GM12878 (cell line): ENCODE data around the gene CAPN14. TPM values are rescaled to one million over a fixed set of nuclear protein-coding genes. Genes with fewer than 3 reads are reported as not detected.

ENCODE experiments used
- ATAC-seq: fragments of 200-7000 bp; cut with Tn5 transposase; 3 replicates; pipeline ENCODE4 v1.9.1; 2020; ENCODE audit warnings: mild to moderate bottlenecking, moderate library complexity
- BruUV-seq: library from RNA; stranded (reverse); fragments of 400-500 nt; replicated peaks from 2 replicates; lab custom pipeline; 2021; lab: Mats Ljungman, UMichigan
- CTCF ChIA-PET: fragments of 300-600 bp; sonication (Branson Sonifier 250); formaldehyde crosslinking; extraction: SDS; loops from one replicate; lab custom pipeline; 2021; ENCODE audit warnings: inconsistent platforms; lab: Yijun Ruan, JAX
- POLR2A ChIA-PET: fragments of 350-600 bp; formaldehyde crosslinking; extraction: SDS; loops from one replicate; lab custom pipeline; 2021; ENCODE audit warnings: inconsistent platforms; lab: Charles Lee
- RAD21 ChIA-PET: fragments of 300-600 bp; sonication (Branson Sonifier 250); formaldehyde crosslinking; loops from one replicate; lab custom pipeline; 2023; ENCODE audit warnings: antibody characterized with exemption; ENCODE audit not compliant: unreplicated experiment; lab: Charles Lee
- SMC1A ChIA-PET: fragments of 300-600 bp; sonication (Branson Sonifier 250); formaldehyde crosslinking; loops from one replicate; lab custom pipeline; 2023; ENCODE audit not compliant: unreplicated experiment, uncharacterized antibody; lab: Charles Lee
- DNase-seq: peaks from one replicate; pipeline ENCODE4 v3.0.0-alpha.2; 2011; ENCODE audit warnings: low read depth, low spot score
- FAIRE-seq: peaks from 3 replicates; lab custom pipeline; 2011; peaks lifted over from hg19 to GRCh38; lab: Jason Lieb, UNC
- H2AFZ ChIP-seq: 2 replicates; pipeline ENCODE4 v1.6.0; 2011; ENCODE audit warnings: low read depth, low read length, control low read depth; ENCODE audit not compliant: control insufficient read depth
- H3K27ac ChIP-seq: 2 replicates; pipeline ENCODE4 v1.5.1; 2011; ENCODE audit warnings: control low read depth; ENCODE audit not compliant: control insufficient read depth, insufficient read depth
- H3K27me3 ChIP-seq, 2 experiments: replicated peaks in 1 of 2; 2 replicates each; pipeline versions ENCODE4 v1.6.0 to v1.6.1; 2011; ENCODE audit warnings: low read length in 1 of 2; ENCODE audit not compliant: control insufficient read depth in 2 of 2, insufficient read depth in 2 of 2
- H3K36me3 ChIP-seq, 2 experiments: 2 replicates each; pipeline ENCODE4 v1.5.1; 2011; ENCODE audit warnings: low read length in 1 of 2; ENCODE audit not compliant: control insufficient read depth in 2 of 2, insufficient read depth in 2 of 2
- H3K4me1 ChIP-seq: 2 replicates; pipeline ENCODE4 v1.6.1; 2011; ENCODE audit warnings: mild to moderate bottlenecking, low read length, moderate library complexity, mixed read lengths; ENCODE audit not compliant: control insufficient read depth, insufficient read depth
- H3K4me2 ChIP-seq: 2 replicates; pipeline ENCODE4 v1.6.0; 2011; ENCODE audit warnings: control low read depth; ENCODE audit not compliant: control insufficient read depth, insufficient read depth
- H3K4me3 ChIP-seq: fragments of 200-600 bp; sonication (generic); 2 replicates; pipeline ENCODE4 v1.5.1; 2016
- H3K79me2 ChIP-seq: 2 replicates; pipeline ENCODE4 v1.6.0; 2011; ENCODE audit warnings: low read length; ENCODE audit not compliant: control insufficient read depth, insufficient read depth
- H3K9ac ChIP-seq: 2 replicates; pipeline ENCODE4 v1.8.0; 2011; ENCODE audit warnings: low read length, control low read depth, mixed read lengths; ENCODE audit not compliant: control insufficient read depth, insufficient read depth
- H3K9me3 ChIP-seq: replicated peaks from 3 replicates; pipeline ENCODE4 v1.5.1; 2011; ENCODE audit warnings: mild to moderate bottlenecking, low read length; ENCODE audit not compliant: control insufficient read depth, insufficient read depth
- H4K20me1 ChIP-seq: 2 replicates; pipeline ENCODE4 v1.6.0; 2011; ENCODE audit not compliant: control insufficient read depth, insufficient read depth
- ASH2L ChIP-seq: fragments of 300-600, 200-600 bp; sonication (generic); IDR thresholded peaks from 2 replicates; pipeline ENCODE4 v1.6.1; 2017; ENCODE audit warnings: low read depth, mild to moderate bottlenecking, borderline replicate concordance
- HDAC6 ChIP-seq: fragments of 200-600 bp; sonication (generic); IDR thresholded peaks from one replicate; pipeline ENCODE4 v1.8.0; 2017; ENCODE audit warnings: antibody characterized with exemption; ENCODE audit not compliant: unreplicated experiment
- KAT2A ChIP-seq: conservative IDR thresholded peaks from 2 replicates; pipeline ENCODE4 v1.6.1; 2011; ENCODE audit warnings: low read depth, low read length; ENCODE audit not compliant: control insufficient read depth
- RAD21 ChIP-seq: IDR thresholded peaks from 2 replicates; pipeline ENCODE4 v1.6.1; 2011; ENCODE audit warnings: mild to moderate bottlenecking, low read depth, low read length, moderate library complexity; ENCODE audit not compliant: insufficient read depth
- STAT3 ChIP-seq: IDR thresholded peaks from 2 replicates; pipeline ENCODE4 v1.6.1; 2011; ENCODE audit warnings: low read depth, low read length, improper control_type of control experiment
- WGBS: methylation state at CpG from one replicate; pipeline ENCODE4 v1.1.6; 2016; ENCODE audit warnings: low lambda C conversion rate; ENCODE audit not compliant: insufficient replicate concordance, insufficient coverage; ENCODE audit errors: missing lambda C conversion rate; 5-methylcytosine and 5-hydroxymethylcytosine counted together
- in situ Hi-C: fragments of 300-500 bp; cut with MboI; formaldehyde crosslinking; loops from 9 replicates; pipeline ENCODE4 v1.14.3; 2018; ENCODE audit warnings: mixed read lengths
- intact Hi-C: fragments of 100-400 bp; cut with micrococcal nuclease; formaldehyde crosslinking; loops from one replicate; pipeline ENCODE4 v1.14.2; 2022; ENCODE audit not compliant: unreplicated experiment
- polyA plus RNA-seq, 11 experiments: library from polyadenylated mRNA; depleted of rRNA in 4 of 11; unstranded in 6 of 11; stranded (reverse) in 5 of 11; fragments of >200 nt; fragmentation: Nextera tagmentation in 4 of 11; fragmentation: Illumina TruSeq in 1 of 11; extraction: Ambion mirVana in 4 of 11; extraction: Trizol in 1 of 11; gene quantifications; 1 replicate in 1 of 11; 2 replicates in 10 of 11; pipeline versions ENCODE4 v1.2.1 to v1.2.3, GENCODE V29; 2011 to 2016; ENCODE audit warnings: inconsistent platforms in 2 of 11, missing spikeins in 2 of 11, low read depth in 1 of 11
- total RNA-seq, 4 experiments: library from RNA; depleted of rRNA in 3 of 4; stranded (reverse); fragments of >200 nt in 3 of 4; fragmentation: Illumina TruSeq in 1 of 4; extraction: Trizol in 1 of 4; gene quantifications; 2 replicates each; pipeline versions ENCODE4 v1.2.1 to v1.2.3, GENCODE V29; 2013 to 2021
- TF ChIP-seq, protein P1 (sequence below): IDR thresholded peaks from 2 replicates; pipeline ENCODE4 v1.6.1; 2011; ENCODE audit warnings: borderline replicate concordance, low read depth, mild to moderate bottlenecking, moderate library complexity, low read length; ENCODE audit not compliant: insufficient read depth, poor library complexity, severe bottlenecking
- TF ChIP-seq, protein P2 (sequence below): fragments of 450-650 bp; IDR thresholded peaks from 2 replicates; pipeline ENCODE4 v1.6.1; 2017; ENCODE audit warnings: low read depth, mild to moderate bottlenecking, moderate library complexity

CAPN14 gene
- total and polyA plus RNA-seq, 10 of the 15 experiments (the other 5 are each of a cell fraction or from before 2014, with no cell fraction given), result 0.08 to 1.5 (median 1.1) TPM

DNA sequence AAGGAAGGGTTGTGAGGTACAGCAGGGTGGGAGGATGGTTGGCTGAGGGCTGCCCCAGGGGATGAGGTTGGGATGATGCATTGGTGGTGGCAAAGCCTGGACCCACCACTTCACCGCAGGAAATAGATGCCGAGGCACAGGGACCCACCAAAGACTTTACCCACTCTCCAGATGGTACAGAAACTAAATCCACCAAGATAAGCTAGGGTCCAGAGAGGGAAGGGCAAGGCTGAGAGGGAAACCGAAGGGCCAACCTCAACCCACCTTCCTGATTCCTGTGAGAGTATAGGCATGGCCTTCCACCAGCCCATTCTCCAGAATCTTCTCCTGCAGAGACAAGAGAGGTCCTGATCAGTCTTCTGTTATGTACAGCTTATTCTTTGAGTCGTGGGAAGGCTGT is 18.1 kb downstream of the CAPN14 start:
- no peak overlapping the region for H3K4me2 ChIP-seq
- ChIA-PET SMC1A (no interaction called here), CTCF (interaction anchor here (1.1 kb wide), 1 partner anchor 66 kb away, joined by 3 read pairs; no protein-coding TSS in a partner anchor), POLR2A (no interaction called here)
- no peak for FAIRE-seq
- H3K36me3 ChIP-seq, result no peaks in the 10 kb centered on the region
- no peaks in the 10 kb centered on the region for H4K20me1 ChIP-seq
- H3K4me3 ChIP-seq, result no peak overlapping the region
- no peaks in the 10 kb centered on the region; a peak in 2 of 4 replicates for H3K27me3 ChIP-seq
- H3K9me3 ChIP-seq, result no peaks in the 10 kb centered on the region
- DNase-seq, result no peak
- BruUV-seq, result no TSS peak
- H3K79me2 ChIP-seq, result no peaks in the 10 kb centered on the region
- no peak overlapping the region for H3K9ac ChIP-seq
- H3K4me1 ChIP-seq, result no peaks in the 10 kb centered on the region
- H2AFZ ChIP-seq, result no peak overlapping the region
- no peak for TF ChIP-seq RAD21
- TF ChIP-seq, protein P1, sequence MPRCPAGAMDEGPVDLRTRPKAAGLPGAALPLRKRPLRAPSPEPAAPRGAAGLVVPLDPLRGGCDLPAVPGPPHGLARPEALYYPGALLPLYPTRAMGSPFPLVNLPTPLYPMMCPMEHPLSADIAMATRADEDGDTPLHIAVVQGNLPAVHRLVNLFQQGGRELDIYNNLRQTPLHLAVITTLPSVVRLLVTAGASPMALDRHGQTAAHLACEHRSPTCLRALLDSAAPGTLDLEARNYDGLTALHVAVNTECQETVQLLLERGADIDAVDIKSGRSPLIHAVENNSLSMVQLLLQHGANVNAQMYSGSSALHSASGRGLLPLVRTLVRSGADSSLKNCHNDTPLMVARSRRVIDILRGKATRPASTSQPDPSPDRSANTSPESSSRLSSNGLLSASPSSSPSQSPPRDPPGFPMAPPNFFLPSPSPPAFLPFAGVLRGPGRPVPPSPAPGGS, result no peak
- TF ChIP-seq STAT3, result no peak
- no peak for TF ChIP-seq ASH2L
- no peak for TF ChIP-seq KAT2A
- TF ChIP-seq, protein P2, sequence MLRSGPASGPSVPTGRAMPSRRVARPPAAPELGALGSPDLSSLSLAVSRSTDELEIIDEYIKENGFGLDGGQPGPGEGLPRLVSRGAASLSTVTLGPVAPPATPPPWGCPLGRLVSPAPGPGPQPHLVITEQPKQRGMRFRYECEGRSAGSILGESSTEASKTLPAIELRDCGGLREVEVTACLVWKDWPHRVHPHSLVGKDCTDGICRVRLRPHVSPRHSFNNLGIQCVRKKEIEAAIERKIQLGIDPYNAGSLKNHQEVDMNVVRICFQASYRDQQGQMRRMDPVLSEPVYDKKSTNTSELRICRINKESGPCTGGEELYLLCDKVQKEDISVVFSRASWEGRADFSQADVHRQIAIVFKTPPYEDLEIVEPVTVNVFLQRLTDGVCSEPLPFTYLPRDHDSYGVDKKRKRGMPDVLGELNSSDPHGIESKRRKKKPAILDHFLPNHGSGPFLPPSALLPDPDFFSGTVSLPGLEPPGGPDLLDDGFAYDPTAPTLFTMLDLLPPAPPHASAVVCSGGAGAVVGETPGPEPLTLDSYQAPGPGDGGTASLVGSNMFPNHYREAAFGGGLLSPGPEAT, result no peak
- TF ChIP-seq HDAC6, result no peak
- TF ChIP-seq, all 136 proteins: peak for 0
- intact Hi-C loops, result no loop called here
- WGBS, result 44% methylated on average over 4 of the region's 4 CpGs
- in situ Hi-C loops, result no loop called here
- H3K27ac ChIP-seq, result no peak overlapping the region
- ATAC-seq, result no peak
- RAD21 ChIA-PET, result no interaction called here
